ENCODE results near the gene HAUS3. TPM values are rescaled to one million over a fixed set of nuclear protein-coding genes. Genes with fewer than 3 reads are reported as not detected.

HAUS3 gene
- total and polyA plus RNA-seq, 10 of the 15 experiments (the other 5 are each of a cell fraction or from before 2014, with no cell fraction given) = 4.2 to 23.9 (median 12.3) TPM

- in situ Hi-C loops (cut with MboI) (no loop called here), intact Hi-C loops (cut with micrococcal nuclease; ENCODE audit: unreplicated experiment) (loop anchor here (10.0 kb wide), 1 partner anchor 807 kb away; the partner anchor contains the start of genes HTT and HTT-AS)
- H3K27me3 ChIP-seq (replicated peaks in 1 of 2; ENCODE audit: control insufficient read depth in 2 of 2, insufficient read depth in 2 of 2, low read length in 1 of 2) = no peaks in the 10 kb centered on the region
- CTCF ChIA-PET = no interaction called here
- H3K4me2 ChIP-seq (ENCODE audit: control insufficient read depth, insufficient read depth) = no peak overlapping the region
- no peaks in the 10 kb centered on the region for H3K9me3 ChIP-seq (replicated peaks; ENCODE audit: control insufficient read depth, insufficient read depth, low read length)
- ATAC-seq = no peak
- H3K79me2 ChIP-seq (ENCODE audit: control insufficient read depth, insufficient read depth, low read length) = no peaks in the 10 kb centered on the region
- POLR2A ChIA-PET = no interaction called here
- RAD21 ChIA-PET (ENCODE audit: unreplicated experiment) = no interaction called here
- H3K4me3 ChIP-seq = no peak overlapping the region
- BruUV-seq (replicated peaks) = no TSS peak
- FAIRE-seq = no peak
- no peak for DNase-seq (ENCODE audit: low read depth, low spot score)
- H3K27ac ChIP-seq (ENCODE audit: control insufficient read depth, insufficient read depth) = no peak overlapping the region
- H2AFZ ChIP-seq (ENCODE audit: control insufficient read depth, low read depth, low read length) = no peak overlapping the region
- no peaks in the 10 kb centered on the region for H3K4me1 ChIP-seq (ENCODE audit: control insufficient read depth, insufficient read depth, low read length)
- SMC1A ChIA-PET (ENCODE audit: uncharacterized antibody, unreplicated experiment) = no interaction called here
- H4K20me1 ChIP-seq (ENCODE audit: control insufficient read depth, insufficient read depth) = no peaks in the 10 kb centered on the region
- H3K9ac ChIP-seq (ENCODE audit: control insufficient read depth, insufficient read depth, low read length) = no peak overlapping the region
- H3K36me3 ChIP-seq (ENCODE audit: control insufficient read depth in 2 of 2, insufficient read depth in 2 of 2, low read length in 1 of 2) = no peaks in the 10 kb centered on the region
- WGBS (ENCODE audit: insufficient coverage, insufficient replicate concordance, low lambda C conversion rate, missing lambda C conversion rate) = 33% methylated on average over 12 of the region's 12 CpGs
- TF ChIP-seq HDAC6 (IDR thresholded peaks at IDR 0.05; ENCODE audit: unreplicated experiment) (no peak), RELA (IDR thresholded peaks at IDR 0.05; ENCODE audit: borderline replicate concordance, partially characterized antibody) (no peak), USF2 (IDR thresholded peaks at IDR 0.05; ENCODE audit: borderline replicate concordance, low read depth, low read length) (no peak), SP1 (IDR thresholded peaks at IDR 0.05; ENCODE audit: low read depth, low read length) (no peak), IRF4 (IDR thresholded peaks at IDR 0.05; ENCODE audit: low read depth, low read length) (no peak), RAD51 (IDR thresholded peaks at IDR 0.05) (no peak), HCFC1 (IDR thresholded peaks at IDR 0.05; ENCODE audit: low read length) (no peak), SMAD1 (IDR thresholded peaks at IDR 0.05; ENCODE audit: low read depth, partially characterized antibody) (no peak), ZBTB40 (IDR thresholded peaks at IDR 0.05; ENCODE audit: borderline replicate concordance) (no peak), WRNIP1 (IDR thresholded peaks at IDR 0.05; ENCODE audit: borderline replicate concordance, low read depth, low read length) (no peak), ZBTB11 (CRISPR knock-in tag; IDR thresholded peaks at IDR 0.05) (no peak), SUPT20H (IDR thresholded peaks at IDR 0.05; ENCODE audit: borderline replicate concordance, control insufficient read depth, low read depth, low read length) (no peak), PML (IDR thresholded peaks at IDR 0.05; ENCODE audit: low read length) (no peak), PAX5 (IDR thresholded peaks at IDR 0.05; ENCODE audit: borderline replicate concordance, low read depth, low read length) (no peak), E4F1 (IDR thresholded peaks at IDR 0.05; ENCODE audit: borderline replicate concordance, partially characterized antibody) (no peak)
Measured at GRCh38 chr4:2267841-2268240, 25.9 kb upstream of the HAUS3 start.

Data from GM12878 (cell line).